Measurements from ENCODE around the gene NUMBL.

- TF ChIP-seq HNRNPUL1 (IDR thresholded peaks at IDR 0.05; ENCODE audit: low read length) (no peak), E2F5 (CRISPR knock-in tag; IDR thresholded peaks at IDR 0.05) (no peak), SMC3 (conservative IDR thresholded peaks at IDR 0.05; ENCODE audit: insufficient read depth, low read depth, low read length) (no peak), CTCF (IDR thresholded peaks at IDR 0.05 in 2 of 3, conservative IDR thresholded peaks at IDR 0.05 in 1 of 3; ENCODE audit: insufficient read depth in 2 of 3, low read depth in 1 of 3, low read length in 3 of 3) (no peak)
Observed at GRCh38 chr19:40674291-40674690, 16.2 kb downstream of the NUMBL start.

Measured in K562 (cell line).